K562 (cell line): ENCODE data around the gene MYOM1. TPM values are rescaled to one million over a fixed set of nuclear protein-coding genes. Genes with fewer than 3 reads are reported as not detected.

ENCODE experiments used
- ARID3B ChIP-seq: fragments of 250-450 bp; sonication (Bioruptor Pico); IDR thresholded peaks from 2 replicates; pipeline ENCODE4 v1.4.0; 2020; ENCODE audit warnings: borderline replicate concordance
- BDP1 ChIP-seq: IDR thresholded peaks from 3 replicates; pipeline ENCODE4 v1.6.1; 2011; ENCODE audit not compliant: insufficient read length, insufficient read depth
- FOXP1 ChIP-seq: sonication (generic); formaldehyde crosslinking; IDR thresholded peaks from 2 replicates; pipeline ENCODE4 v1.8.0; 2022; ENCODE audit warnings: mild to moderate bottlenecking, missing genetic modification reagents
- MYC ChIP-seq, 2 experiments: fragments of 250-450 bp in 1 of 2; sonication (Bioruptor Pico) in 1 of 2; IDR thresholded peaks; 2 replicates each; pipeline versions ENCODE4 v1.5.1 to v1.6.1; 2012 to 2021; ENCODE audit warnings: low read depth in 2 of 2, borderline replicate concordance in 1 of 2, improper control_type of control experiment in 1 of 2, low read length in 1 of 2, mild to moderate bottlenecking in 1 of 2, moderate library complexity in 1 of 2
- RBM22 ChIP-seq: fragments of 200-400 bp; formaldehyde crosslinking; IDR thresholded peaks from 2 replicates; pipeline ENCODE4 v1.6.1; 2018; ENCODE audit warnings: low read length, low read depth; ENCODE audit not compliant: poor library complexity, severe bottlenecking
- SRF ChIP-seq, 2 experiments: fragments of 250-450, 450-650 bp in 1 of 2; sonication (Bioruptor Pico) in 1 of 2; sonication (generic) in 1 of 2; formaldehyde crosslinking; IDR thresholded peaks; 2 replicates each; pipeline versions ENCODE4 v1.5.0 to v1.5.1; 2020 to 2022; ENCODE audit warnings: mild to moderate bottlenecking in 1 of 2, missing genetic modification reagents in 1 of 2
- polyA plus RNA-seq, 8 experiments: library from polyadenylated mRNA; depleted of rRNA in 4 of 8; stranded (reverse) in 5 of 8; unstranded in 3 of 8; fragments of >200 nt; fragmentation: Nextera tagmentation in 2 of 8; fragmentation: Illumina TruSeq in 1 of 8; extraction: Ambion mirVana in 2 of 8; extraction: Trizol in 1 of 8; gene quantifications; 2 replicates each; pipeline versions ENCODE4 v1.2.1 to v1.2.3, GENCODE V29; 2011 to 2014; ENCODE audit warnings: inconsistent platforms in 1 of 8, missing spikeins in 1 of 8
- total RNA-seq, 7 experiments: library from RNA; depleted of rRNA in 6 of 7; stranded (reverse); fragments of >200 nt in 6 of 7; fragmentation: Illumina TruSeq in 2 of 7; extraction: Trizol in 2 of 7; gene quantifications; 2 replicates each; pipeline versions ENCODE4 v1.2.1 to v1.2.3, GENCODE V29; 2011 to 2021; ENCODE audit warnings: low replicate concordance in 1 of 7
- TF ChIP-seq, protein P1 (sequence below): sonication (generic); formaldehyde crosslinking; IDR thresholded peaks from 2 replicates; pipeline ENCODE4 v1.8.0; 2023; ENCODE audit warnings: mild to moderate bottlenecking, missing genetic modification reagents
- TF ChIP-seq, protein P2 (sequence below): fragments of 250-450 bp; sonication (Bioruptor Pico); IDR thresholded peaks from 2 replicates; pipeline ENCODE4 v1.8.0; 2021; ENCODE audit warnings: moderate library complexity, mild to moderate bottlenecking, inconsistent platforms
- TF ChIP-seq, protein P3 (sequence below), 2 experiments: fragments of 450-650 bp in 1 of 2; sonication (generic) in 1 of 2; formaldehyde crosslinking in 1 of 2; IDR thresholded peaks; 2 replicates each; pipeline versions ENCODE4 v1.7.1 to v1.9.0; 2016 to 2022; ENCODE audit warnings: inconsistent platforms in 1 of 2, mild to moderate bottlenecking in 1 of 2, missing genetic modification reagents in 1 of 2

MYOM1 gene
- total and polyA plus RNA-seq, 9 of the 15 experiments (the other 6 are each of a cell fraction or from before 2014, with no cell fraction given), result 0.01 to 0.62 (median 0.25) TPM

DNA sequence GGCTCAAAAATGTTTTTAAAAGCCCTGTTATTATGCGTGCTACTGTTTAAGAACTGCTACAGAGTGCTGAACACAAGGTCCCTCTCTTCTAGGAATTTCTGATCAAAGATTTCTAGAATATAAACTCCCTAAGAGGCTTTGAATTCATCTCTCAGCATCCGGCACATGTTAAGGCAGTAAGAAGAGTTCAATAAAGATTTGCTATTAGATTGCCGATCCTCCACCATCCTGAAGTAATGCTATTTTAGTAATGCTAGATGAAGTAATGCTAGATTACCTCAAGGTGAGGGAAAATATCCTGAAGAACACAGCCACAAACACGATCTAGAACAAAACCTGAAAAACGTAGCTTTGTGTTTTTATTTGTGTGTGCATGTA is 41.2 kb upstream of the MYOM1 start (continued):
- TF ChIP-seq, protein P1, sequence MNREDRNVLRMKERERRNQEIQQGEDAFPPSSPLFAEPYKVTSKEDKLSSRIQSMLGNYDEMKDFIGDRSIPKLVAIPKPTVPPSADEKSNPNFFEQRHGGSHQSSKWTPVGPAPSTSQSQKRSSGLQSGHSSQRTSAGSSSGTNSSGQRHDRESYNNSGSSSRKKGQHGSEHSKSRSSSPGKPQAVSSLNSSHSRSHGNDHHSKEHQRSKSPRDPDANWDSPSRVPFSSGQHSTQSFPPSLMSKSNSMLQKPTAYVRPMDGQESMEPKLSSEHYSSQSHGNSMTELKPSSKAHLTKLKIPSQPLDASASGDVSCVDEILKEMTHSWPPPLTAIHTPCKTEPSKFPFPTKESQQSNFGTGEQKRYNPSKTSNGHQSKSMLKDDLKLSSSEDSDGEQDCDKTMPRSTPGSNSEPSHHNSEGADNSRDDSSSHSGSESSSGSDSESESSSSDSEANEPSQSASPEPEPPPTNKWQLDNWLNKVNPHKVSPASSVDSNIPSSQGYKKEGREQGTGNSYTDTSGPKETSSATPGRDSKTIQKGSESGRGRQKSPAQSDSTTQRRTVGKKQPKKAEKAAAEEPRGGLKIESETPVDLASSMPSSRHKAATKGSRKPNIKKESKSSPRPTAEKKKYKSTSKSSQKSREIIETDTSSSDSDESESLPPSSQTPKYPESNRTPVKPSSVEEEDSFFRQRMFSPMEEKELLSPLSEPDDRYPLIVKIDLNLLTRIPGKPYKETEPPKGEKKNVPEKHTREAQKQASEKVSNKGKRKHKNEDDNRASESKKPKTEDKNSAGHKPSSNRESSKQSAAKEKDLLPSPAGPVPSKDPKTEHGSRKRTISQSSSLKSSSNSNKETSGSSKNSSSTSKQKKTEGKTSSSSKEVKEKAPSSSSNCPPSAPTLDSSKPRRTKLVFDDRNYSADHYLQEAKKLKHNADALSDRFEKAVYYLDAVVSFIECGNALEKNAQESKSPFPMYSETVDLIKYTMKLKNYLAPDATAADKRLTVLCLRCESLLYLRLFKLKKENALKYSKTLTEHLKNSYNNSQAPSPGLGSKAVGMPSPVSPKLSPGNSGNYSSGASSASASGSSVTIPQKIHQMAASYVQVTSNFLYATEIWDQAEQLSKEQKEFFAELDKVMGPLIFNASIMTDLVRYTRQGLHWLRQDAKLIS (CRISPR knock-in tag), result no peak; the same call in 1 of the 2 replicates
- TF ChIP-seq SRF (CRISPR knock-in tag; IDR thresholded peaks at IDR 0.05) (no peak), ARID3B (no peak), MYC (IDR thresholded peaks at IDR 0.05; ENCODE audit: low read depth, low read length) (no peak), MYC (CRISPR knock-in tag; IDR thresholded peaks at IDR 0.05; ENCODE audit: borderline replicate concordance, low read depth) (peak; percentile 70; the same call in 1 of the 2 replicates), FOXP1 (CRISPR knock-in tag) (peak; percentile 23; the same call in 1 of the 2 replicates), BDP1 (no peak), RBM22 (no peak)
- TF ChIP-seq, protein P2, sequence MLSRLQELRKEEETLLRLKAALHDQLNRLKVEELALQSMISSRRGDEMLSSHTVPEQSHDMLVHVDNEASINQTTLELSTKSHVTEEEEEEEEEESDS (CRISPR knock-in tag), result no peak
- TF ChIP-seq, protein P3, sequence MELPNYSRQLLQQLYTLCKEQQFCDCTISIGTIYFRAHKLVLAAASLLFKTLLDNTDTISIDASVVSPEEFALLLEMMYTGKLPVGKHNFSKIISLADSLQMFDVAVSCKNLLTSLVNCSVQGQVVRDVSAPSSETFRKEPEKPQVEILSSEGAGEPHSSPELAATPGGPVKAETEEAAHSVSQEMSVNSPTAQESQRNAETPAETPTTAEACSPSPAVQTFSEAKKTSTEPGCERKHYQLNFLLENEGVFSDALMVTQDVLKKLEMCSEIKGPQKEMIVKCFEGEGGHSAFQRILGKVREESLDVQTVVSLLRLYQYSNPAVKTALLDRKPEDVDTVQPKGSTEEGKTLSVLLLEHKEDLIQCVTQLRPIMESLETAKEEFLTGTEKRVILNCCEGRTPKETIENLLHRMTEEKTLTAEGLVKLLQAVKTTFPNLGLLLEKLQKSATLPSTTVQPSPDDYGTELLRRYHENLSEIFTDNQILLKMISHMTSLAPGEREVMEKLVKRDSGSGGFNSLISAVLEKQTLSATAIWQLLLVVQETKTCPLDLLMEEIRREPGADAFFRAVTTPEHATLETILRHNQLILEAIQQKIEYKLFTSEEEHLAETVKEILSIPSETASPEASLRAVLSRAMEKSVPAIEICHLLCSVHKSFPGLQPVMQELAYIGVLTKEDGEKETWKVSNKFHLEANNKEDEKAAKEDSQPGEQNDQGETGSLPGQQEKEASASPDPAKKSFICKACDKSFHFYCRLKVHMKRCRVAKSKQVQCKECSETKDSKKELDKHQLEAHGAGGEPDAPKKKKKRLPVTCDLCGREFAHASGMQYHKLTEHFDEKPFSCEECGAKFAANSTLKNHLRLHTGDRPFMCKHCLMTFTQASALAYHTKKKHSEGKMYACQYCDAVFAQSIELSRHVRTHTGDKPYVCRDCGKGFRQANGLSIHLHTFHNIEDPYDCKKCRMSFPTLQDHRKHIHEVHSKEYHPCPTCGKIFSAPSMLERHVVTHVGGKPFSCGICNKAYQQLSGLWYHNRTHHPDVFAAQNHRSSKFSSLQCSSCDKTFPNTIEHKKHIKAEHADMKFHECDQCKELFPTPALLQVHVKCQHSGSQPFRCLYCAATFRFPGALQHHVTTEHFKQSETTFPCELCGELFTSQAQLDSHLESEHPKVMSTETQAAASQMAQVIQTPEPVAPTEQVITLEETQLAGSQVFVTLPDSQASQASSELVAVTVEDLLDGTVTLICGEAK (IDR thresholded peaks at IDR 0.05), result peak; percentile 83
- TF ChIP-seq, protein P3 (CRISPR knock-in tag; IDR thresholded peaks at IDR 0.05), result peak; percentile 80; the same call in 1 of the 2 replicates
